SK-N-SH treated with all-trans-retinoic acid at 6 μM for 48 hours (cell line): ENCODE data around the gene ASTN1.

Experiments
- BACH2 ChIP-seq: fragments of 250-450 bp; sonication (Bioruptor Pico); IDR thresholded peaks from 2 replicates; pipeline ENCODE4 v1.9.0; 2021; ENCODE audit warnings: mild to moderate bottlenecking, borderline replicate concordance
- CSDC2 ChIP-seq: fragments of 250-450 bp; sonication (Bioruptor Pico); IDR thresholded peaks from 2 replicates; pipeline ENCODE4 v1.5.0; 2020; ENCODE audit warnings: mild to moderate bottlenecking, moderate library complexity
- RARB ChIP-seq: fragments of 250-450 bp; sonication (Bioruptor Pico); IDR thresholded peaks from 2 replicates; pipeline ENCODE4 v1.8.0; 2021; ENCODE audit warnings: mild to moderate bottlenecking, moderate library complexity

DNA sequence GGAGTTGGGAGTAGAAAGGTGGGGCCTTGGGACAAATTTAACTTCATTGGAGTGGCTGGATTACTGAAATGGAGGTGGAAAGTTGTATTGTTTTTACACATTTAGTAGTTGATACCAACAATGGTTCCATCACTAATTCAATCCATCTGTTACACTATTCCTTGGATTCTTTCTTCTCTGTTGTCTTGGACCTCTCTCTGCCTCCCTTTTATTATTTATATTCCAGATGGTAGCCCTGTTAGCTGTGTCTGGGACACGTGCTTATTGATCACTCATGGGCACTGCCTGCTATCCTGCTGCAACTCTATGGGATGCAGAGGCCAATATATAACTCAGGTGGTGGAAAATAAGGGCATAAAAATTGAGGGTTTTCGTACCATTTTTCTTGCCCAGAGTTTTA is 355.2 kb downstream of the ASTN1 start:
- TF ChIP-seq CSDC2 (CRISPR knock-in tag) (no peak), RARB (CRISPR knock-in tag) (no peak), BACH2 (no peak)
